A673 (cell line): ENCODE results near the gene IGFALS. TPM values are rescaled to one million over a fixed set of nuclear protein-coding genes. Genes with fewer than 3 reads are reported as not detected.

Experiments
- BruUV-seq: library from RNA; stranded (reverse); fragments of 400-500 nt; replicated peaks from 2 replicates; lab custom pipeline; 2021; lab: Mats Ljungman, UMichigan
- CTCF ChIA-PET: fragments of 300-600 bp; sonication (Branson Sonifier 250); formaldehyde crosslinking; loops from one replicate; lab custom pipeline; 2022; ENCODE audit warnings: antibody characterized with exemption; lab: Charles Lee
- POLR2A ChIA-PET: fragments of 300-600 bp; sonication (Branson Sonifier 250); formaldehyde crosslinking; loops from one replicate; lab custom pipeline; 2022; ENCODE audit warnings: antibody characterized with exemption; ENCODE audit not compliant: low non-redundant PET; lab: Charles Lee
- DNase-seq: peaks from one replicate; pipeline ENCODE4 v3.0.0-alpha.2; 2015; ENCODE audit warnings: low spot score
- H3K27ac ChIP-seq: fragments of 200-600 bp; sonication (generic); 2 replicates; pipeline ENCODE4 v1.5.1; 2016; ENCODE audit warnings: mixed run types, low read depth, mild to moderate bottlenecking, mixed read lengths, antibody characterized with exemption, low read length; ENCODE audit not compliant: poor library complexity, severe bottlenecking
- H3K27me3 ChIP-seq: fragments of 200-600 bp; sonication (generic); replicated peaks from 2 replicates; pipeline ENCODE4 v1.6.1; 2017; ENCODE audit warnings: mixed run types, low read depth, mild to moderate bottlenecking, mixed read lengths, antibody characterized with exemption, low read length; ENCODE audit not compliant: insufficient read depth, poor library complexity
- H3K36me3 ChIP-seq: fragments of 200-600 bp; sonication (generic); 2 replicates; pipeline ENCODE4 v1.6.1; 2016; ENCODE audit warnings: mixed run types, mild to moderate bottlenecking, mixed read lengths, antibody characterized with exemption, low read length; ENCODE audit not compliant: insufficient read depth, poor library complexity, severe bottlenecking
- H3K4me1 ChIP-seq: fragments of 200-600 bp; sonication (generic); 2 replicates; pipeline ENCODE4 v1.6.1; 2017; ENCODE audit warnings: mixed run types, mild to moderate bottlenecking, mixed read lengths, antibody characterized with exemption, low read length; ENCODE audit not compliant: insufficient read depth, poor library complexity, severe bottlenecking
- H3K4me3 ChIP-seq: fragments of 200-600 bp; sonication (generic); 2 replicates; pipeline ENCODE4 v1.5.1; 2016; ENCODE audit warnings: low read depth, mixed run types, mild to moderate bottlenecking, mixed read lengths, low read length; ENCODE audit not compliant: poor library complexity, severe bottlenecking
- H3K9me3 ChIP-seq: fragments of 200-600 bp; sonication (generic); 2 replicates; pipeline ENCODE4 v1.6.1; 2016; ENCODE audit warnings: mixed run types, low read depth, mild to moderate bottlenecking, mixed read lengths, antibody characterized with exemption, low read length; ENCODE audit not compliant: poor library complexity, severe bottlenecking
- CTCF ChIP-seq: fragments of 300-800, 200-600 bp; sonication (generic); conservative IDR thresholded peaks from 2 replicates; pipeline ENCODE4 v1.5.1; 2017; ENCODE audit warnings: low read depth, mild to moderate bottlenecking, antibody characterized with exemption, low read length, moderate library complexity, mixed read lengths
- EZH2 ChIP-seq: fragments of 200-600 bp; sonication (generic); IDR thresholded peaks from 2 replicates; pipeline ENCODE4 v1.6.1; 2017; ENCODE audit warnings: borderline replicate concordance, low read depth, mild to moderate bottlenecking, mixed read lengths, antibody characterized with exemption, low read length; ENCODE audit not compliant: poor library complexity, severe bottlenecking
- intact Hi-C: fragments of 100-400 bp; cut with micrococcal nuclease; formaldehyde crosslinking; loops from one replicate; pipeline ENCODE4 v1.10.0; 2022; ENCODE audit not compliant: unreplicated experiment
- total RNA-seq: library from RNA; stranded (reverse); gene quantifications from 2 replicates; pipeline ENCODE4 v1.2.3, GENCODE V29; 2021

The IGFALS gene
- total RNA-seq, 1 experiment from 2014 or later, result not detected

- Histone ChIP-seq H3K27me3 (no peaks in the 10 kb centered on the region), H3K4me3 (no peak overlapping the region), H3K4me1 (no peaks in the 10 kb centered on the region), H3K9me3 (no peaks in the 10 kb centered on the region), H3K36me3 (no peaks in the 10 kb centered on the region), H3K27ac (no peak overlapping the region)
- DNase-seq, result no peak
- BruUV-seq, result no TSS peak
- ChIA-PET CTCF (no interaction called here), POLR2A (no interaction called here)
- intact Hi-C loops, result no loop called here
- no peak for TF ChIP-seq CTCF
- TF ChIP-seq EZH2, result no peak
These were observed 24.8 kb upstream of the IGFALS start for GRCh38 chr16:1818204-1818872.

GRCh38 chr16:1817716-1818115, 24.2 kb upstream of the IGFALS start:
- Histone ChIP-seq H3K9me3 (no peaks in the 10 kb centered on the region), H3K27ac (no peak overlapping the region), H3K36me3 (no peaks in the 10 kb centered on the region), H3K4me3 (no peak overlapping the region), H3K4me1 (peaks cover 5% of the 10 kb centered on the region), H3K27me3 (no peaks in the 10 kb centered on the region)
- intact Hi-C loops, result no loop called here
- no TSS peak for BruUV-seq
- no peak for DNase-seq
- no peak for TF ChIP-seq CTCF
- TF ChIP-seq EZH2, result no peak
- CTCF ChIA-PET, result no interaction called here
- POLR2A ChIA-PET, result no interaction called here

- ChIA-PET CTCF (no interaction called here), POLR2A (no interaction called here)
- no peak overlapping the region for H3K27ac ChIP-seq
- intact Hi-C loops, result no loop called here
- H3K4me1 ChIP-seq, result peaks cover 9% of the 10 kb centered on the region
- no peaks in the 10 kb centered on the region for H3K9me3 ChIP-seq
- H3K36me3 ChIP-seq, result no peaks in the 10 kb centered on the region
- TF ChIP-seq EZH2, result no peak
- TF ChIP-seq CTCF, result no peak
- H3K27me3 ChIP-seq, result no peaks in the 10 kb centered on the region
- no TSS peak for BruUV-seq
- DNase-seq, result no peak
- no peak overlapping the region for H3K4me3 ChIP-seq
These were observed 23.7 kb upstream of the IGFALS start for GRCh38 chr16:1817276-1817589.
